Measurements from ENCODE around the gene TTC28.

DNA sequence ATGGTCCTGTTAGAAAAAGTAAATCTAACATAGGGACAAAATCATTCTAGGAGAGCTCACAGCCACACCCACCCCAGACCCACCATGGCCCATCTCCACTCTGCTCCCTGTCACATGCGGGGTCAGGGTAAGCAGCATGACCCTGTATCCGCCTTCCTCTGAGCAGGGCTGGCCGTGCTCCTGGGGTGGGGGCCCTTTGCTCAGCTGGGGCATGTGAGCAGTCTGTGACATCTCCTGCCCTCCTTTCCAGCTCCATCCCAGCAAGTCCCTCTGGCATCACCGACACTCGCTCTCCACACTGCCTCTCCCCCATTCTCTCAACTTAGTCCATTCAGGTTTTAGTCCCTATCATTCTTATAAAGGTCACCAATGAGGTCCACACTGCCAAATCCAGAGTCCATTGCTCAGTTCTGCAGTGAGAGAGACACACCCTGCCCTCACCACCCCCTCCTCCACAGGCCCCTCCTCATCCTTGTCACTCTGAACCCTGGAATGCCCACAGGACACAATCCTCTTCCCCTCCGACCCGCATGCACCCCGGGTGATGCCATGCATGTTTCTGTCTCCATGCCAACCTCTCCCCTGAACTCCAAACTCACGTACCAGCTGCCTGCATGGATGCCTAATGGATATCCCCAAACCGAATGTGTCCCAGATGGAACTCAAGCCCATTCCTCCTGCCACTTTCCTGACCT, 695.5 kb downstream of the TTC28 start:
- TF ChIP-seq YY1 (IDR thresholded peaks at IDR 0.05; ENCODE audit: insufficient read depth, insufficient read length): no peak
- TF ChIP-seq ZNF274 (IDR thresholded peaks at IDR 0.05; ENCODE audit: low read depth, low read length): no peak
- no peak for TF ChIP-seq SUZ12 (IDR thresholded peaks at IDR 0.05; ENCODE audit: extremely low read depth, insufficient read depth, insufficient read length)
